ENCODE measurements around the gene AIFM3.

GRCh38 chr22:20926243-20926642 is 40.8 kb upstream of the AIFM3 start:
- TF ChIP-seq TCF12 (IDR thresholded peaks at IDR 0.05; ENCODE audit: low read depth) (no peak), YY1 (IDR thresholded peaks at IDR 0.05; ENCODE audit: low read depth) (no peak), NFIC (IDR thresholded peaks at IDR 0.05) (no peak), FOXM1 (IDR thresholded peaks at IDR 0.05; ENCODE audit: borderline replicate concordance, low read depth) (no peak), TEAD4 (IDR thresholded peaks at IDR 0.05) (no peak)

Measured in Ishikawa (cell line).